Left lung (tissue), 10 donors: Measurements from ENCODE around the gene CRLF3. TPM values are rescaled to one million over a fixed set of nuclear protein-coding genes. Genes with fewer than 3 reads are reported as not detected.

Experiments used
- ATAC-seq: fragments of 200-7000 bp; cut with Tn5 transposase; one replicate; pipeline ENCODE4 v1.9.1; 2020; ENCODE audit warnings: moderate library complexity
- DNase-seq, 4 donors: peaks; one replicate each; pipeline ENCODE4 v3.0.0-alpha.2; 2013 to 2020
- H3K27ac ChIP-seq, 2 donors: fragments of 200-600 bp; sonication (generic) in 1 of 2; one replicate each; pipeline versions ENCODE4 v1.5.0 to v1.8.0; 2020 to 2021
- H3K27me3 ChIP-seq, 2 donors: fragments of 200-600 bp; sonication (generic) in 1 of 2; one replicate each; pipeline versions ENCODE4 v1.5.0 to v1.8.0; 2020 to 2021
- H3K36me3 ChIP-seq, 2 donors: fragments of 200-600 bp; sonication (generic) in 1 of 2; one replicate each; pipeline versions ENCODE4 v1.5.0 to v1.8.0; 2020 to 2021
- H3K4me1 ChIP-seq, 2 donors: fragments of 200-600 bp; one replicate each; pipeline ENCODE4 v1.8.0; 2021
- H3K4me3 ChIP-seq, 2 donors: fragments of 200-600 bp; sonication (generic) in 1 of 2; one replicate each; pipeline versions ENCODE4 v1.5.0 to v1.8.0; 2020 to 2021; ENCODE audit warnings: mild to moderate bottlenecking in 1 of 2
- H3K9me3 ChIP-seq, 2 donors: fragments of 200-600 bp; sonication (generic) in 1 of 2; one replicate each; pipeline versions ENCODE4 v1.5.0 to v1.8.0; 2020 to 2021
- CTCF ChIP-seq, 2 donors: fragments of 200-600 bp; sonication (generic) in 1 of 2; IDR thresholded peaks; one replicate each; pipeline versions ENCODE4 v1.5.0 to v1.8.0; 2021; ENCODE audit warnings: antibody characterized with exemption in 2 of 2
- intact Hi-C, 2 donors: fragments of 100-400 bp; cut with DNase I; formaldehyde crosslinking; loops; one replicate each; pipeline versions ENCODE4 v1.11.2 to v1.14.2; 2022
- polyA plus RNA-seq, 6 donors: library from polyadenylated mRNA; unstranded; fragments of 120-200 nt; gene quantifications; one replicate each; pipeline ENCODE4 v1.2.1, GENCODE V29; 2013; ENCODE audit not compliant: insufficient read length in 6 of 6
- total RNA-seq, 2 donors: library from RNA; stranded (reverse); fragmentation: NEBNext Ultra II Directional; extraction: Animal tissue kit (Norgen Biotek cat#: 25700); gene quantifications; one replicate each; pipeline ENCODE4 v1.2.1, GENCODE V29; 2021
- donor health status: DM: no; HTN: yes; CAD: no.
- donor health status: DM: no; HTN: no; CAD: no.

CRLF3 gene
- total and polyA plus RNA-seq, 8 donors = 13.1 to 35.9 (median 27.5) TPM

DNA sequence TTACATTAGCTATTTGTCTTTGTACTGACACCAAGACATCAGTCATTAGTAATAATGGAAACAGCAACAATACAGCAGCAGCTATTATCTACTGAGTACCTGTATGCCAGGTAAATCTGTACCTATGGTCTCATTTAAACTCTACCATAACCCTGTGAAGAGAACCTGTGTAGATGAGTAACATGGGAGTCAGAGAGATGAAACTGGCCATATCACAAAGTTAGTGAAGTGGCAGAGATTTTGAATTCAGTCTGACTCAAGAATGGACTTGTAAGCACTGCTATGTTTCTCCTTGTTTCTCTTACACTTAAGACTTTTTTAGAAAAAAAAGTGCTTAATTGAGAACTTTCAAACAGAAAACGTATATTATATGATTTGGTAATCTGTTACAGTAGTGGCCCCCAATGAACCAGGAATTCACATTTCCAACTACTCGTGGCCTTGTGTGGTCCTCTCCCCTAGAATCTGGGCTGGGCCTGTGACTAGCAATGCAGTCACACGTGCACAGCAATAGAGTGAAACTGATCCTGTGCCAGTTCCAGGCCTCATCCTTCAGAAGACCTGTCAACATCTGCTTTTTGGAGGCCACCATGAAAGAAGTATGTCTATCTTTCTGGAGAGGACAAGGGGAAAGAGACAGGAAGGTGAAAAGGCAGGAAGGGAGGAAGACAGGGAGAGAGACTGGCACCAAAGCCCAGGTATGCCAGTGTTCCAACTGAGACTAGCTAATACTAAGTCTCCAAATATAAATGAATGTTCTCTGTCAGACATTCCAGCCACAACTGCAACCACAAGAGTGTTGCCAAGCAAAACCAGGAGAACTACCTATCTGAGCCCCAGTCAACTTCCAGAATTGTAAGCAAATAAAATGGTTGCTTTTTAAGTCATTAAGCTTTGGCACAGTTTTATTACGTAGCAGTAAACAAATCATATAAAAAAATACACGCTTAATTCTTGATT, 12.0 kb downstream of the CRLF3 start:
- Histone ChIP-seq H3K27ac (peak overlapping the region; percentile 42 to 60), H3K27me3 (no peaks in the 10 kb centered on the region), H3K9me3 (no peaks in the 10 kb centered on the region), H3K36me3 (no peaks in the 10 kb centered on the region), H3K4me1 (peaks cover 5 to 83% of the 10 kb centered on the region in 2 donors), H3K4me3 (no peak overlapping the region)
- TF ChIP-seq CTCF (IDR thresholded peaks at IDR 0.05) = no peak
- intact Hi-C loops = no loop called here
- DNase-seq = no peak
- ATAC-seq = peak; percentile 44

DNA sequence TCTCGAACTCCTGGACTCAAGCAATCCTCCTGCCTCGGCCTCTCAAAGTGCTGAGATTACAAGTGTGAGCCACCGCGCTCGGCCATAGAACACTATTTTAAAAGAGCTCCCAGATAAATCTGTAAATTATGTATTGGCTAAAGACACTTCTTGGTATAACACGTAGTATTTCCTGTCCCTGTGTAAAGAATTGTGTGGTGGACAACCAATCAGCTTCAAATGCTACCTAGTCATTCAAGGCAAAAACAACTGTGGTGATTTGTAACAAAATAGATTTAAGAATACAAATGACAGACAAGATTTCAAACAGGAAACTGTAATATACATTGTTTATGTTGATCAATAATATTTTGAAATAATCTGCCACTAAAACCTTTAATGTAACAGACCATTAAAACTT, 14.6 kb downstream of the CRLF3 start:
- intact Hi-C loops = no loop called here
- H3K27me3 ChIP-seq = no peaks in the 10 kb centered on the region
- H3K36me3 ChIP-seq = peaks cover 0 to 2% of the 10 kb centered on the region in 2 donors
- ATAC-seq = no peak
- H3K4me3 ChIP-seq = no peak overlapping the region
- peak overlapping the region; percentile 54 to 87 for H3K27ac ChIP-seq
- no peak for DNase-seq
- TF ChIP-seq CTCF (IDR thresholded peaks at IDR 0.05) = no peak
- peaks cover 5 to 88% of the 10 kb centered on the region in 2 donors for H3K4me1 ChIP-seq
- H3K9me3 ChIP-seq = no peaks in the 10 kb centered on the region

DNA sequence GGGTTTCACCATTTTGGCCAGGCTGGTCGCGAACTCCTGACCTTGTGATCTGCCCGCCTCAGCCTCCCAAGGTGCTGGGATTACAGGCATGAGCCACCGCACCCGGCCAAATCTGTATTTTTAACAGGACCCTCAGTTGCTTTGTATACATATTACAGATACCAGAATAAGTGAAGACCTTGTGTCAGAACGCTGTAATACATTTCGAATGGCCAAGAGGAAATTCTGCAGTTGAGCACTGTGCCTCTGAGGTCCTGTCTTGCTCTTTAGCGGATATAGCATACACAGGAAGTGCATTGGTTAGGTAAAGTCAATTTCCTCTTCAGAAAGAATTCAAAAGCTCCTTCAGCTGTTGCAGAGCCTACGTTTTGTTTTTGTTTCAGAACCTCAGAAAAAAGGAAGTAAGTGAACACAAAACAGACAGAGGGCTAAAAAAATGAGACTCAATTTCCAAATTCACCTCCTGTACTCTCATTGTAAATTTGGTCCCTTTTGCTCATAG, 15.7 kb downstream of the CRLF3 start:
- H3K27ac ChIP-seq = peak overlapping the region; percentile 54 to 87
- peaks cover 5 to 77% of the 10 kb centered on the region in 2 donors for H3K4me1 ChIP-seq
- intact Hi-C loops = no loop called here
- H3K36me3 ChIP-seq = peaks cover 0 to 12% of the 10 kb centered on the region in 2 donors
- DNase-seq (no peak), ATAC-seq (peak; percentile 54)
- H3K9me3 ChIP-seq = no peaks in the 10 kb centered on the region
- TF ChIP-seq CTCF (IDR thresholded peaks at IDR 0.05) = no peak
- no peak overlapping the region for H3K4me3 ChIP-seq
- H3K27me3 ChIP-seq = no peaks in the 10 kb centered on the region

DNA sequence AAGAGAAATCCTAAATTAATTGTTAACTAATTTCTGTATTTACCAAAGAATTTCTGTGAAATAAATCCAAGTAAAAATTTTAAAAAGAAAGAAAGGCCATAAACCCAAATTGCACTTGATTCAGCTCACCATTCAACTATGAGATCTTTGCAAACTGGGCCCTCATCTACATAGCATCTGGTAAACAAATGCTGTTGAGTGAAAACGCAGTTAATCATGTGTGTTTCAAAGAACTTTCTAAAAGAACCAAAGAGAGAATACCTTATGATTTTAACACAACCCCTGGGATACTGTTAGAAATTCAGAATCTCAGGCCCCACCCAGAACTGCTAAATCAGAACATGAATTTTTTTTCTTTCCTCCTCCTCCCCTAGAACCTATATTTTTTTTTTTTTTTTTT, 16.6 kb downstream of the CRLF3 start:
- intact Hi-C loops = no loop called here
- ATAC-seq = no peak

More for the DNA sequence above, 16.6 kb downstream of the CRLF3 start:
- no peaks in the 10 kb centered on the region for H3K27me3 ChIP-seq
- no peak for DNase-seq
- TF ChIP-seq CTCF (IDR thresholded peaks at IDR 0.05) = no peak
- no peak overlapping the region for H3K4me3 ChIP-seq
- H3K4me1 ChIP-seq = peaks cover 5 to 68% of the 10 kb centered on the region in 2 donors
- no peaks in the 10 kb centered on the region for H3K9me3 ChIP-seq
- H3K27ac ChIP-seq = peak overlapping the region in 1 of 2 donors; percentile 87
- H3K36me3 ChIP-seq = peaks cover 0 to 21% of the 10 kb centered on the region in 2 donors
